ENCODE data around the gene GPR108.
A peak's percentile ranks its signal among the peaks of the same experiment; 100 is the strongest.

GPR108 gene

DNA sequence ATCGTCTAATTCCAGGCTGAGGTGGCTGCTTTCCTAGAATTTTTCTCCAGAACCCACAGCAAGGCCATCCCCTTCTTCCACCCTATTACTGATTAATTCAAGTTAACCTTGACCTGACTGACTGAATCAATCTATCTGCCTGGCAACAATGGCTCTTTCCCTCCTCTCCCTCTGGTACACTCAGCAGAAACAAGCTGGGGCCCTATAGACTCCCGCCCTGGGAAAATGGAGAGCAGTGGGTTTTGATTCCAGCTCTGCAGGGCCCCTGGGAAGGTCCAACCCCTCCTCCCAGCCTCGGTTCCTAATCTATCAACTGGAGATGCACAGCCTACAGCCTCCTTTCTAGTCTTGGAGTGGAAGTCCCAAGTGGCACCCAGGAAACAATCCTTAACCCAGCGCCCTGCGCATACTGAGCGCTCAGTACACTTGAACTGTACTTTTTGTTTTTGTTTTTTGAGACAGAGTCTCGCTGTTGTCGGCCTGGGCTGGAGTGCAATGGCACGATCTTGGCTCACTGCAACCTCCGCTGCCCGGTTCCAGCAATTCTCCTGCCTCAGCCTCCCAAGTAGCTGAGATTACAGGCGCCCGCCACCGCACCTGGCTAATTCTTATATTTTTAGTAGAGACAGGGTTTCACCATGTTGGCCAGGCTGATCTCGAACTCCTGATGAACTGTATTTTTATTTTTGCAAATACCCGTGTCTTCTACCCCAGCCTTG, 11.7 kb downstream of the GPR108 start:
- no peak overlapping the region for H3K4me3 ChIP-seq

DNA sequence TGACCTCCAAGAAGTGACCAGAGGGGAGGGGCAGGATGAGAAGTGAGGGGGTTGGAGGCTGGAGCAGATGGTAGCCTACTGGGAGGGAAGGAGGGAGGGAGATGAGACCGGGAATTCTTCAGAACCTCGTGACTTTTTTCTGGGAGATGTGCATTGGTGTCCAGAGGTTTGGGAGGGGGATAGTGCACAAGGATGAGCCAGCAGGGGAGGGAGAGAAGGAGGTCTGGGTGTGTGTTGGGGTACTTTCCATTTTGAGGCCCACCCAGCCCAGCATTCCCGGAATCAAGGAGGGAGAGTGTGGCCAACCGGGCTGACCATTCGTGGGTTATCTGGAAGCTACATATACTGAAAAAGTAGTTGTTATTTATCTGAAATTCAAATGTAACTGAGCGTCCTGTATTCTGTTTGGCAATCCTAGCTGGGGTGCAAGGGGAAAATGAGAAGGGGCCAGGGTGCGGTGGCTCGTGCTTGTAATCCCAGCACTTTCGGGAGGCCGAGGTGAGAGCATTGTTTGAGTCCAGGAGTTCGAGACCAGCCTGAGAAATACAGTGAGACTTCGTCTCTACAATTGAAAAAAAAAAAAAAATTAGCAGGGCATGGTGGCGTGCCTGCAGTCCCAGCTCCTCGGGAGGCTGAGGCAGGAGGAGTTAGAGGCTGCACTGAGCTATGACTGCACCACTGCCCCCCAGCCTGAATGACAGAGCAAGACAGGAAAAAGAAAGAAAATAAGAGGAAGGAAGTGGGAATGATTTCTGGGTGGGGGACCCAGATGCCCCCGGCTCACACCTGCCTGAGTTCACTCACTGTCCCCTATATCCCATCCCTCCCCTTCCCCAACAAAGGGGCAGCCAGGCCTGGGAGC, 12.5 kb downstream of the GPR108 start:
- peak overlapping the region in 4 of 21 experiments; percentile 17 to 57 (median 24) for H3K27ac ChIP-seq

More for the DNA sequence above, 11.7 kb downstream of the GPR108 start:
- peak overlapping the region in 2 of 21 experiments; percentile 19 to 57 for H3K27ac ChIP-seq

DNA sequence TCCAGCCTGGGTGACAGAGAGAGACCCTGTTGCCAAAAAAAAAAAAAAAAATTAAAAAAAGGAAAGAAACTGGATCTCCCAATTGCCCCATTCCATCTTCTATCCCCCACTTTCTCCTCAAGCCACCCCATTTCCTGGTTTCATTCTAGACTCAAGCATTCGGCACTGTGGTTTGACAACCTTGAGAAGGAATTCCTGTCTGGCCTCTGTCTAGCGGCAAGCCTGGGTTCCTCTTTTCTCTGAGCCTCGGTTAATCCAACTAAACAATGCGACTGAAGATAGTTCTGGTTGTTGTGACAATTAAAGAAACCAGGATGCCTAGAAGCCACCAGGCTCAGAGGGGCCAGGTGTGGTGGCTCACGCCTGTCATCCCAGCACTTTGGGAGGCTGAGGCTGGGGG, 13.6 kb downstream of the GPR108 start:
- no peak overlapping the region for H3K4me3 ChIP-seq

More for the DNA sequence above, 12.5 kb downstream of the GPR108 start:
- no peak overlapping the region for H3K4me3 ChIP-seq

DNA sequence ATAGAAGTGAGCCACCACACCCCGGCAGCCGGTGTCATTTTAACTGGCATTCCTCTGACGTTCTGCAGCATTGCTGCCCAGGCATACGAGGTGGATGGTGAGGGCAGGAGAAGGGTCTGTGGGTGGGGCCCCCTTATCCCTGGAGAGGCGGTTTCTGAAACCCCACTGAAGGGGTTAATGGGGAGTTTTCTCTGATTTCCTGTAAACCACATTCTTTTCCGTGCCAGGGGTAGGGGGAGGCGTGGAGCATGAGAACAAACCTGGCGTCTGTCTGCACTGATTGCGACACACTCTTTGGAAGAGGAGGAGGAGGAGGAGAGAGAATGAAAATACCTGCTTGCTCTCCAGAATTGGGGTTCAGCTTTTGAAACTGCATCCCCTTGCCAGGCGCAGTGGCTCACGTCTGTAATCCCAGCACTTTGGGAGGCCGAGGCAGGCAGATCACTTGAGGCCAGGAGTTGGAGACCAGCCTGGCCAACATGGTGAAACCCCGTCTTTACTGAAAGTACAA, 14.2 kb downstream of the GPR108 start:
- H3K4me3 ChIP-seq = no peak overlapping the region
- H3K27ac ChIP-seq = peak overlapping the region in 10 of 21 experiments; percentile 8 to 58 (median 36)

More for the DNA sequence above, 13.6 kb downstream of the GPR108 start:
- peak overlapping the region in 8 of 21 experiments; percentile 8 to 58 (median 43) for H3K27ac ChIP-seq

DNA sequence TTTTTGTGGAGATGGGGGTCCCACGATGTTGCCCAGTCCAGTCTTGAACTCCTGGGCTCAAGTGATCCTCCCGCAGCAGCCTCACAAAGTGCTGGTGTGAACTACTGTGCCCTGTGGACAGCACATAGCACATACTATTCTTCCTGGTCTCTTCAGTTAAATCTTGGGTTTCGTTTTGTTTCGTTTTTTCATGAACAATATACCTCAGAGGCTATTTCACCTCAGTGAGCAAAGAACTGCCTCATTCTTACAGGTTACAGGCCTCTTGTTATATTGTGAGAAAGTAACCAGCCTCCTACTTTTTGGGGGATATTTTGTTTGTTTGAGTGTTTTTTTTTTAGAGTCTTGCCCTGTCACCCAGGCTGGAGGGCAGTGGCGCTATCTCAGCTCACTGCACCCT, 15.6 kb downstream of the GPR108 start:
- peak overlapping the region in 1 of 21 experiments; percentile 32 for H3K27ac ChIP-seq
- no peak overlapping the region for H3K4me3 ChIP-seq

DNA sequence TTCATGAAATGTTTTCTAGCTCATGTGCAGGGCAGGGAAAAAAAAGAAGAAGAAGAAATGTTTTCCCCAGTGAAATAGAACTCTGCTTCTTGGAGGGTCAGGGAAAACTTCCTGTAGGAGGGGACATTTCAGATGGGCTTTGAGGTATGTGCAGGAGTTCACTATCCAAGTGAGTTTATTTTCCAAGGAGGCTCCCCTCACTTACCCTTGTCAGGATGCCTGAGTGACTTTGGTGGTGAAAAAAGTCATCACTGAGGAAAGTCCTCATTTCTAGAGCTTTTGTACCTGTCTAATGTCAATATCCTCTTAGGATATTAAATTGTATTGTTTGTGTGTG, 16.3 kb downstream of the GPR108 start:
- peak overlapping the region in 4 of 21 experiments; percentile 12 to 44 (median 28) for H3K27ac ChIP-seq
- H3K4me3 ChIP-seq = no peak overlapping the region

DNA sequence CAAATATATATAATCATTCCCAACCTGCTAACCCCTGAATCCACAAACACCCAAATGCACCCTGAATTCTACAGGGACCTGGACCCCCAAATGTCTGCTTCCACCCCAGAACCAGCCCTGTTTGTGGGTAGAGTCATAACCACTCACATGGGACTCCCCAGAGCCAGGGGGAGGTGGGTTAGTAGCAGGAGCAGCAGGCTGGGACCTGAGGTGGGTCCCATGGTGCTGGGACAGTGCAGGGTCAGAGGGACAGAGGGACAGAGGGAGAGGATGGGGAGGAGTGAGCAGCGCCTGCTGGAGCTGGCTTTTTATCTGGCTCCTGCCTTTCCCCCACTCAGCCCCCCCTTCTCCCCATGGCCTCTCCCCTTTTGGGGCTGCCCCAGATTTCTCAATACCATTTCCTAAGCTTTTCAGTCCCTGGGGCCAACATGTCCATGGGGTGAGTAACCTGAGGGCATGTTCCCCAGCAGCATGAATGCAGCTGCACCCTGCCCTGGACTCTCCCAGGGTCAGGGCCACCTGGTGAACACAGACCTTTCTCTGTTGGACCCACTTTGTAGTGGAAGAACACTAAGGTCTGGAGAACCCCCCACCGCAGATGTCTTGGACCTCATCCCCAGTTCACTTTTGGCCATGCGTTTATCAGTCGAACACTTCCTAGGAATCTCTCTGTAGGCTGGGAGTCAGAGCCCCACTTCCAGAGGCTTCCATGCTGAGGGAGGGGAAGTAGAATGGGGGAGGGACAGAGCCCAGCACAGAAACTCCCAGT, 16.8 kb downstream of the GPR108 start, which contains the start of gene C3:
Gene C3 (minus strand): TSS at position 282 of the 769 bp plus-strand sequence. CDS start 61 bp downstream, at position 221.
- H3K4me3 ChIP-seq = peak within 1 kb of the TSS in 2 of 7 experiments; percentile 14 to 17
- peak within 1 kb of the TSS in 5 of 21 experiments; percentile 12 to 68 (median 16) for H3K27ac ChIP-seq

DNA sequence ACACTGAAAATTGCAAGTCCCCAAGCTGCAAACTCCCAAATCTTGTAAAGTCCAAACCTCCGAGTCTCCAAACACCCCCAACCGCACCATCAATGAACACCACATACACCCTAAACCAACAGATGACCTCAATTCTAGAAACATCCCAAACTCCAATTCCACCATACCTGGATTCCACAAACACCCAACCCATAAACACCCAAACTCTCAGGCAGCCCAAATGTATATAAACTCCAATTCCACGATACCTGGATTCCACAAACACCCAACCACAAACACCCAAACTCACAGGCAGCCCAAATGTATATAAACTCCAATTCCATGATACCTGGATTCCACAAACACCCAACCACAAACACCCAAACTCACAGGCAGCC, 17.4 kb downstream of the GPR108 start:
- H3K4me3 ChIP-seq = peak overlapping the region in 2 of 7 experiments; percentile 14 to 17
- peak overlapping the region in 2 of 21 experiments; percentile 16 to 68 for H3K27ac ChIP-seq

DNA sequence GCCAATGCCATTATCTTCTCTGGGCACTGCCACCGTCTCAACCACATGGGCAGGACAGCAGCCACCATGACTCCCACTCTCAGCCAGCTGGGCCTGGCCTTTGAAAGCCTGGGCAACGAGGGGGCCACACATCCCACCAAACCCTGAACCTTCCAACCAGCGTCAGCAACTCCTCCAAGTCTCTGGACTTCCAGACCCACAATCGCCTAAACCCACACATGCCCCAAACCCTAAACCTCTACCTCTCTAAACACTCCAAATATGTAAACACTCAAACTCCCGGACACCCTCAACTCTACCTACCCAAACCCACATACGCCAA, 17.9 kb downstream of the GPR108 start:
- peak overlapping the region in 2 of 7 experiments; percentile 14 to 17 for H3K4me3 ChIP-seq
- H3K27ac ChIP-seq = peak overlapping the region in 1 of 21 experiments; percentile 16

DNA sequence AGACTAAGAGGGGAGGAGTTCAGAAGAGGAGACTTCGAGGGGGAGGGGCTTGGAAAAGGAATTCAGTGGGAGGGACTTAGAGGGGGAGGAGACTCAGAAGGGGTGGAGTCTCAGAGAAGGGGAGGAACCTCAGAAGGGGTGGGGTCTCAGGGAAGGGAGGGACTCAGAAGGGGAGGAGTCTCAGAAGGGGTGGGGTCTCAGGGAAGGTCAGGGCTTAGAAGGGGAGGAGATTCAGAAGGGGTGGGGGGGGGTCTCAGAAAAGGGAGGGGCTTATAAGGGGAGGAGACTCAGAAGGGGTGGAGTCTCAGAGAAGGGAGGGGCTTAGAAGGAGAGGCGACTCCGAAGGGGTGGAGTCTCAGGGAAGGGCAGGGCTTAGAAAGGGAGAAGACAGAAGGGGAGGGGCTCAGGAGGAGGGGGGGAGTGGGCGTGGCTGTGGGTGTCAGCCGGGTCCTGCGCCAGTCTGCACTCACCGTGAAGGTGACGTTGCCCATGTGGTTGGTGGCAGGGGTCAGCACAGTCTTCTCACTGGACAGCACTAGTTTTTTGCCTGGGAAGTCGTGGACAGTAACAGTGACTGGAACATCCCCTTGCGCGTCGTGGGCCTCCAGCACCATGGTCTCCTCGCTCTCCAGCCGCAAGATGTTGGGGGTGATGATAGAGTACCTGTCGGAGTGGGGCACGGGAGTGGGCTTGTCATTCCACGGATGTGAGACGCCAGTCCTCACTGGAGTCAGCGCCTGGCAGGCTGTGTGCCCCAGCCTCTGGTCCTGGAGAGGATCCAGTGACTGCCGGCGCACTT, 18.4 kb downstream of the GPR108 start:
- Histone ChIP-seq H3K27ac (peak overlapping the region in 1 of 21 experiments; percentile 16), H3K4me3 (peak overlapping the region in 2 of 7 experiments; percentile 14 to 17)

DNA sequence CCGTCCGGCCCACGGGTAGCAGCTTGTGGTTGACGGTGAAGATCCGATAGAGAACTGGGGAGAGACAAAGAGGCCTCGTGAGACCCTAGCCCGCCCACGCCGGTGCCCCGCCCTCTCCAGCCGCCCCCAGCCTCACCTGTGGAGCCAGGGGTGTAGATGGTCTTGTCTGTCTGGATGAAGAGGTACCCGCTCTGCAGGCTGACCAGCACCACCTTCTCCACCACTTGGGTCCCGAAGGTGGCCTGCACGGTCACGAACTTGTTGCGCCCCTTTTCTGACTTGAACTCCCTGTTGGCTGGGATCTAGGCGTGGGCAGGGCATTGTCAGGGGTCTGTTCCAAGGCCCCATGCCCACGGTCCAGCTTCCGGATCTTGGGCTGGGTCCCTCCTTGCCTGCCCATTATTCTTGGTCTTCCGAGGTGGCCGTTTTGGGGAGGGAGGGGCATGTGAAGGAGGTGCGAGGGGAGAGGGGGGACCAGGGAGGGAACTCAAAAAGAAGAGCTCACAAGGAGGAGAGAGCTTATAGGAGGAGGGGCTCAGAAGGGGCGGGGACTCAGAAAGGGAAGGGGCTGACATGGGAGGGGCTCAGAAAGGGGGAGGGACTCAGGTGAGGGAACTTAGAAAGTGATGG, 19.2 kb downstream of the GPR108 start:
- Histone ChIP-seq H3K27ac (no peak overlapping the region), H3K4me3 (no peak overlapping the region)

DNA sequence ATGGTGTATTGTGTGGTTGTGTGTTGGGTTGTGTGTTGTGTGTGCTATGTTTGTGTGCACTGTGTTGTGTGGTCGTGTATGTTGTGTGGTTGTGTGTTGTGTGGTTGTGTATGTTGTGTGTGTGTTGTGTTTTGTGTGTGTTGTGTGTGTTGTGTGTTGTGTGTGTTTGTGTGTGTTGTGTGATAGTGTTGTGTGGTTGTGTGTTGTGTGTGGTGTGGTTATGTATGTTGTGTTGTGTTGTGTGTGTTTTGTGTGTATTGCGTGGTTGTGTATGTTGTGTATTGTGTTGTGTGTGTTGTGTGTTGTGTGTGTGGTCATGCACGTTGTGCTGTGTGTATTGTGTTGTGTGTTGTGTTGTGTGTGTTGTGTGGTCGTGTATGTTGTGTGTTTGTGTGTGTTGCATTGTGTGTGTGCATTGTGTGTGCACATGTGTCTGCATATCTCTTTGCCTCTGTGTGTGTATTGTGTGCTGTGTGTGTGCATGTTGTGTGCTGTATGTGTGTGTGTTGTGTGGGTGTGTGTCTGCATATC, 19.9 kb downstream of the GPR108 start:
- Histone ChIP-seq H3K4me3 (no peak overlapping the region), H3K27ac (no peak overlapping the region)

DNA sequence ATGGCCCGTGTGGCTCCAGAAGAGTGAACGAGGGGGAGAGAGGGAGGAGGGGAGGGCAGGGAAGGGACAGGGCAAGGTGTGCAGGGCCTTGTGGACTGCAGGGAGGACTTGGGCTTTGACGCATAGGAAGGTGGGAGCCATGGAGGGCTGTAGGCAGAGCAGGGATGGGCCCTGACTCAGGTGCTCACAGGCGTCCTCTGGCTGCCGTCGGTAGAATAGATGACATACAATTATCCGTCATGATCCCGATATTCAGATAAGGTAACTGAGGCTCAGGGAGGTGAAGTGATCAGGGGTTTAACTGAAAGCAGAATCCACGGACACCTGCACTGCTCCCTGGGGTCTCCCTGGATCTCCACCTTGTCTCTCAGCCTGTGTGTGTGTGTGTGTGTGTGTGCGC, 20.3 kb downstream of the GPR108 start:
- H3K4me3 ChIP-seq = no peak overlapping the region
- H3K27ac ChIP-seq = no peak overlapping the region

DNA sequence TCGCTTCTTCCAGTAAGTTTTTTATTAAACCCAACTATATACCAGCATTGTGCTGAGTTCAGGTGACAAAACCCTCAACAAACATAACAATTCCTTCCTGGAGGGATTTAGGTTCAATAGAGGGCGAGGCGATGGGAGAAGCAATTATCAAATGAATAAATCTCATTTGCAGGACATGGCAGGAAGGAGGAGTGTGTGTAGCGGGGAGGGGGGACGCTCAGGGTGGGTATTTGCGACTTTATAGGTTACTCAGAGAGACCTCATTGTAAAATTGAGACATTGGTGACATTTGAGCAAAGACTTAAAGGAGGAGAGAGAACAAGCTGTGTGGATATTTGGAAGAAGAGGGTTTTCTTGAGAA, 20.8 kb downstream of the GPR108 start:
- H3K4me3 ChIP-seq = no peak overlapping the region
- no peak overlapping the region for H3K27ac ChIP-seq

DNA sequence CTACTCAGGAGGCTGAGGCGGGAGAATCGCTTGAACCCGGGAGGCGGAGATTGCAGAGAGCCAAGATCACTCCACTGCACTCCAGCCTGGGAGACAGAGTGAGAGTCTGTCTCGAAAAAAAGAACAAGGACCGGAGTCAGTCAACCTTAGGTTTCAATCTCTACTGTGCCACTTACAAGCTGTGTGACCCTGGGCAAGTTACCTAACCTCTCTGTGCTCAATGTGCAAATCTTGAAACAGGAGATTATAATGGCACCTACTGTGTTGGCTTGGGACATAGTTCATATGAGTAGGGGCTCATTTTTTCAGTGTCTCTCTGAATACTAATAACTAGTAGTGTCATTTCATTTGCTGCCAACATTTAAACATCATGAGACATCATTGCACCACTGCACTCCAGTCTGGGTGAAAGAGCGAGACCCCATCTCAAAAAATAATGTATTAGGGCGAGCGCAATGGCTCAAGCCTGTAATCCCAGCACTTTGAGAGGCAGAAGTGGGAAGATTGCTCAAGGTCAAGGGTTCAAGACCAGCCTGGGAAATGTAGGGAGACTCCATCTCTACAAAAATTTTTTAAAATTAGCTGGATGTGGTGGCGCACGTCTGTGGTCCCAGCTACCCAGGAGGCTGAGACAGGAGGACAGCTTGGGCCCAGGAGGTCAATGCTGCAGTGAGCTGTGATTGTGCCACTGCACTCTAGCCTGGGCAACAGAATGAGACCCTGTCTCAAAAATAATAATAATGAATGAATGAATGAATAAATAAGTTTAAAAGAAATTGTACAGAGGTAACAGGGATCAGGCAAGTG, 22.4 kb downstream of the GPR108 start:
- H3K4me3 ChIP-seq = no peak overlapping the region
- no peak overlapping the region for H3K27ac ChIP-seq

DNA sequence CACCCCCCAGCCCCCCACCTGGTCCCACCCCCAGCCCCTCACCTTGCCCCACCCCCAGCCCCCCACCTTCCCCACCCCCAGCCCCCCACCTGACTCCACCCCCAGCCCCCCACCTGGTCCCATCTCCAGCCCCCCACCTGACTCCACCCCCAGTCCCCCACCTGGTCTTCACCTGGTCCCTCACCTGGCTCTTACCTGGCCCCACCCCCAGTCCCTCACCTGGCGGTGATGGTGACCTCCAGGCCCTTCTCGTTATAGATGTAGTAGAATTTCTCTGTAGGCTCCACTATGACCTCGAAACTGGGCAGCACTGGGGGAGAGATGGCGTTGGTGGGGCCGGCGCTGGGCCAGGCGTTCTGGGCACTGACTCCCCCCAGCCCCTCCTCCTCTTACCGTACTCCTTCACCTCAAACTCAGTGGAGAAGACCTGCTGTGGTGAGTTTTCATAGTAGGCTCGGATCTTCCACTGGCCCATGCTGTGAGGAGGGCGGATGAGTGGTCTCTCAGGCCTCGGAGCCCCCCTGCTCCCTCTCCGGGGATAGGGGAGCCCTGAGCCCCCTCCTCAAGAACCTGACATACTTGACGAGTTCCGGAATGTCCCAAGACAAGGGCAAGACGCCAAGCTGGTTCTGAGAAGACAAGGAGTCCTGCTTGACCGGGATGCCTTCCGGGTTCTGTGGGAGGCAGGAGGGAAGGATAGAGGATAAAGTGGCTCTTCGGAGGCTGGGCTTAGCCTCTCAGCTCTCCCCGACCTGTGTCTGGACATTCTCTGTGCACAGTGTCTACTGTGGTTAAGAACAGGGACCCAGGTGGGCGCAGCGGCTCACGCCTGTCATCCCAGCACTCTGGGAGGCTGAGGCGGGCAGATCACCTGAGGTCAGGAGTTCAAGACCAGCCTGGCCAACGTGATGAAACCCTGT, 23.3 kb downstream of the GPR108 start:
- Histone ChIP-seq H3K27ac (no peak overlapping the region), H3K4me3 (no peak overlapping the region)

All from skin epidermis (tissue), 12 donors.